HG02973 (cell line): ENCODE results near the gene IFTAP.

Experiments used
- ATAC-seq: cut with Tn5 transposase; IDR thresholded peaks from one replicate; pipeline ENCODE4 v1.9.1; 2021; ENCODE audit warnings: moderate library complexity; ENCODE audit not compliant: unreplicated experiment

The IFTAP gene

GRCh38 chr11:36596880-36597279, 2.6 kb downstream of the IFTAP start:
- ATAC-seq: no peak

- no peak for ATAC-seq
Measured at GRCh38 chr11:36598051-36598450, 3.7 kb downstream of the IFTAP start, which contains the start of gene RAG2. TSS of gene RAG2 (minus strand) at chr11:36598236. CDS start at chr11:36594168, 4,068 bp downstream.

- ATAC-seq: no peak
Measured at GRCh38 chr11:36600180-36600579, 5.9 kb downstream of the IFTAP start.

- ATAC-seq: no peak
Measured at GRCh38 chr11:36601155-36601554, 6.9 kb downstream of the IFTAP start.

- ATAC-seq: no peak
Measured at GRCh38 chr11:36602135-36602534, 7.8 kb downstream of the IFTAP start.

- ATAC-seq: no peak
Measured at GRCh38 chr11:36605221-36606216, 11.2 kb downstream of the IFTAP start.

- ATAC-seq: no peak
Measured at GRCh38 chr11:36608491-36609199, 14.3 kb downstream of the IFTAP start.

- no peak for ATAC-seq
Measured at GRCh38 chr11:36609383-36609782, 15.1 kb downstream of the IFTAP start.

GRCh38 chr11:36615826-36616225, 21.5 kb downstream of the IFTAP start:
- no peak for ATAC-seq

GRCh38 chr11:36617543-36618362, 23.5 kb downstream of the IFTAP start:
- ATAC-seq: no peak

- no peak for ATAC-seq
Measured at GRCh38 chr11:36618363-36619047, 24.2 kb downstream of the IFTAP start.

GRCh38 chr11:36619502-36619901, 25.2 kb downstream of the IFTAP start:
- no peak for ATAC-seq

- no peak for ATAC-seq
Measured at GRCh38 chr11:36620246-36620645, 25.9 kb downstream of the IFTAP start.

- ATAC-seq: no peak
Measured at GRCh38 chr11:36622431-36623136, 28.3 kb downstream of the IFTAP start.

GRCh38 chr11:36623494-36623893, 29.2 kb downstream of the IFTAP start:
- no peak for ATAC-seq

- no peak for ATAC-seq
Measured at GRCh38 chr11:36627006-36627405, 32.7 kb downstream of the IFTAP start.

GRCh38 chr11:36627471-36627870, 33.2 kb downstream of the IFTAP start:
- no peak for ATAC-seq

- ATAC-seq: no peak
Measured at GRCh38 chr11:36628141-36628540, 33.8 kb downstream of the IFTAP start.

GRCh38 chr11:36628765-36629244, 34.5 kb downstream of the IFTAP start:
- no peak for ATAC-seq

- ATAC-seq: peak; percentile 81
Measured at GRCh38 chr11:36631774-36632173, 37.5 kb downstream of the IFTAP start.
